ENCODE data around the gene PDE4D. TPM values are rescaled to one million over a fixed set of nuclear protein-coding genes. Genes with fewer than 3 reads are reported as not detected.

PDE4D gene
- total RNA-seq, 1 experiment from 2014 or later, result 2.4 TPM

DNA sequence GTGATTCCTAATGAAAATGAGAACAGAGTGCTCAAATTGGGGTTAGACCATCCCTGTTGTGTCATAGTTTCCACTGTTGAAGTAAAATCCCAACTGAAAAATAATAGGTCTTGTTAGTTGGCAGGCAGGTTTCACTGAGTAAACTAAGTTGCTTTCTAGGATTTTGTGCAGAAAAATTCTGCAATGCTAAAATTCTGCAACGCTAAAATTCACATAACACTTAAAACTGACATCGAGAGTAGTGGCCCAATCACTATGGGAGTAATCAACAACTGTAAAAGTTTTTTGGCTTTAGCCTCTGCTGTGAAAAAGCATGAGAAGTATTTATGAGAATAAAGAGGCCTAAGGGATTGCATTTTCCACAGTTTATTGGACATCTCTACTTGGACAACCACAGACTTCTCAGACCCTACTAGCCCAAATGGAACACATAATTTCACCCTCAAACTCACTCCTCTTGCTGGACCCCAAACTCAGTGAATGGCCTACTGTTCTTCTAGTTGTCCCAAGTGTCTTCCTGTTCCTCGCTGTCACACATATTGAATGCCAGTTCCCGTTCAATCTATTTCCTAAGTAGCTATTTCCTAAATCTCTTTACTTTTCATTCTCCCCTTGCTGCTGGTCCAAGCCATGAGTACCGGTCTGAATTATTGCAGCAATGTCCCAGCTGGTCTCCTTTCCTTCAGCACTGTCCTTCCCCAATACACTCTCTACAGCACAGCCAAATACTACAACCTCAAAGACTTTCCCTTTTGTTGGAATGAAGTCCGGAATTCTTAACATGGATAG lies 355.4 kb downstream of the PDE4D start:
- intact Hi-C loops (cut with micrococcal nuclease; ENCODE audit: unreplicated experiment) (no loop called here), in situ Hi-C loops (cut with HindIII; ENCODE audit: low pct_unique_long_range_greater_than_20kb, low sequenced_read_pairs) (no loop called here)
- Histone ChIP-seq H3K4me1 (ENCODE audit: control insufficient read depth, insufficient read depth, low read length) (no peaks in the 10 kb centered on the region), H3K27ac (ENCODE audit: low read length) (no peak overlapping the region), H3K27me3 (ENCODE audit: control insufficient read depth, insufficient read depth, low read length) (no peaks in the 10 kb centered on the region), H3K9me3 (ENCODE audit: control insufficient read depth, insufficient read depth, low read depth, low read length) (no peaks in the 10 kb centered on the region), H3K4me3 (ENCODE audit: low read depth in 2 of 2, low read length in 2 of 2) (no peak overlapping the region), H3K36me3 (ENCODE audit: control insufficient read depth, insufficient read depth, low read length) (no peaks in the 10 kb centered on the region)
- no peak for ATAC-seq
- no peak for TF ChIP-seq POLR2AphosphoS5 (IDR thresholded peaks at IDR 0.05; ENCODE audit: low read depth, low read length)
- BruUV-seq (replicated peaks), result no TSS peak
- CTCF ChIA-PET, result no interaction called here
- POLR2A ChIA-PET, result no interaction called here
- DNase-seq (ENCODE audit: low read depth, low spot score), result no peak

DNA sequence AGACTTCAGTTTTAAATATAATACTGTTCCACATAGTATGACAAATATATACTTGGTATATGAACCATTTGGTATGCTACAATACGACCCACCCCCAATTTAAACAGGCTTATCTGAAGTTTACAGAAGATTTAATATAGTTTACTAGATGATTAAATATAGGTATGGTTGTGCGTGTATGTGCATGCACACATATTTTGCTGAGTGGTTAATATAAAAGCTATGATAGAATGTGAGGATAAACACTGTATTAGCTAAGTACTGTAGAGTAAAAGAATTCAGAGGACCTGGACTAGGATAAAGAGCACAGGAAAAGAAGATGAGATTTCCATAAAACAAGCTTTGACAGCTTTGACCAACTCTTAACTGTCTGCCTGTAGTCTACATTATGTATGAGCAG lies 356.7 kb downstream of the PDE4D start:
- TF ChIP-seq SIN3A (IDR thresholded peaks at IDR 0.05; ENCODE audit: borderline replicate concordance, insufficient read depth, low read depth, low read length) (no peak), POLR2AphosphoS5 (IDR thresholded peaks at IDR 0.05; ENCODE audit: low read depth, low read length) (no peak), TCF7L2 (IDR thresholded peaks at IDR 0.05; ENCODE audit: low read depth, low read length) (no peak), CTCF (IDR thresholded peaks at IDR 0.05) (no peak)
- TF ChIP-seq, protein P1, sequence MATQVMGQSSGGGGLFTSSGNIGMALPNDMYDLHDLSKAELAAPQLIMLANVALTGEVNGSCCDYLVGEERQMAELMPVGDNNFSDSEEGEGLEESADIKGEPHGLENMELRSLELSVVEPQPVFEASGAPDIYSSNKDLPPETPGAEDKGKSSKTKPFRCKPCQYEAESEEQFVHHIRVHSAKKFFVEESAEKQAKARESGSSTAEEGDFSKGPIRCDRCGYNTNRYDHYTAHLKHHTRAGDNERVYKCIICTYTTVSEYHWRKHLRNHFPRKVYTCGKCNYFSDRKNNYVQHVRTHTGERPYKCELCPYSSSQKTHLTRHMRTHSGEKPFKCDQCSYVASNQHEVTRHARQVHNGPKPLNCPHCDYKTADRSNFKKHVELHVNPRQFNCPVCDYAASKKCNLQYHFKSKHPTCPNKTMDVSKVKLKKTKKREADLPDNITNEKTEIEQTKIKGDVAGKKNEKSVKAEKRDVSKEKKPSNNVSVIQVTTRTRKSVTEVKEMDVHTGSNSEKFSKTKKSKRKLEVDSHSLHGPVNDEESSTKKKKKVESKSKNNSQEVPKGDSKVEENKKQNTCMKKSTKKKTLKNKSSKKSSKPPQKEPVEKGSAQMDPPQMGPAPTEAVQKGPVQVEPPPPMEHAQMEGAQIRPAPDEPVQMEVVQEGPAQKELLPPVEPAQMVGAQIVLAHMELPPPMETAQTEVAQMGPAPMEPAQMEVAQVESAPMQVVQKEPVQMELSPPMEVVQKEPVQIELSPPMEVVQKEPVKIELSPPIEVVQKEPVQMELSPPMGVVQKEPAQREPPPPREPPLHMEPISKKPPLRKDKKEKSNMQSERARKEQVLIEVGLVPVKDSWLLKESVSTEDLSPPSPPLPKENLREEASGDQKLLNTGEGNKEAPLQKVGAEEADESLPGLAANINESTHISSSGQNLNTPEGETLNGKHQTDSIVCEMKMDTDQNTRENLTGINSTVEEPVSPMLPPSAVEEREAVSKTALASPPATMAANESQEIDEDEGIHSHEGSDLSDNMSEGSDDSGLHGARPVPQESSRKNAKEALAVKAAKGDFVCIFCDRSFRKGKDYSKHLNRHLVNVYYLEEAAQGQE (IDR thresholded peaks at IDR 0.05; ENCODE audit: insufficient read depth in 1 of 2, low read depth in 2 of 2, low read length in 1 of 2), result no peak
- in situ Hi-C loops (cut with HindIII; ENCODE audit: low pct_unique_long_range_greater_than_20kb, low sequenced_read_pairs) (no loop called here), intact Hi-C loops (cut with micrococcal nuclease; ENCODE audit: unreplicated experiment) (no loop called here)
- Histone ChIP-seq H3K4me3 (ENCODE audit: low read depth in 2 of 2, low read length in 2 of 2) (no peak overlapping the region), H3K9me3 (ENCODE audit: control insufficient read depth, insufficient read depth, low read depth, low read length) (no peaks in the 10 kb centered on the region), H3K27ac (ENCODE audit: low read length) (no peak overlapping the region), H3K36me3 (ENCODE audit: control insufficient read depth, insufficient read depth, low read length) (no peaks in the 10 kb centered on the region), H3K4me1 (ENCODE audit: control insufficient read depth, insufficient read depth, low read length) (no peaks in the 10 kb centered on the region), H3K27me3 (ENCODE audit: control insufficient read depth, insufficient read depth, low read length) (no peaks in the 10 kb centered on the region)
- no peak for DNase-seq (ENCODE audit: low read depth, low spot score)
- POLR2A ChIA-PET, result no interaction called here
- ATAC-seq, result no peak
- CTCF ChIA-PET, result no interaction called here
- BruUV-seq (replicated peaks), result no TSS peak

GRCh38 chr5:59535561-59535960 lies 358.0 kb downstream of the PDE4D start:
- Histone ChIP-seq H3K4me1 (ENCODE audit: control insufficient read depth, insufficient read depth, low read length) (no peaks in the 10 kb centered on the region), H3K36me3 (ENCODE audit: control insufficient read depth, insufficient read depth, low read length) (no peaks in the 10 kb centered on the region), H3K27me3 (ENCODE audit: control insufficient read depth, insufficient read depth, low read length) (no peaks in the 10 kb centered on the region), H3K4me3 (ENCODE audit: low read depth in 2 of 2, low read length in 2 of 2) (no peak overlapping the region), H3K9me3 (ENCODE audit: control insufficient read depth, insufficient read depth, low read depth, low read length) (no peaks in the 10 kb centered on the region), H3K27ac (ENCODE audit: low read length) (no peak overlapping the region)
- in situ Hi-C loops (cut with HindIII; ENCODE audit: low pct_unique_long_range_greater_than_20kb, low sequenced_read_pairs) (no loop called here), intact Hi-C loops (cut with micrococcal nuclease; ENCODE audit: unreplicated experiment) (no loop called here)
- DNase-seq (ENCODE audit: low read depth, low spot score) (no peak), ATAC-seq (no peak)
- TF ChIP-seq CTCF (IDR thresholded peaks at IDR 0.05) (no peak), POLR2AphosphoS5 (IDR thresholded peaks at IDR 0.05; ENCODE audit: low read depth, low read length) (no peak), TCF7L2 (IDR thresholded peaks at IDR 0.05; ENCODE audit: low read depth, low read length) (no peak), SIN3A (IDR thresholded peaks at IDR 0.05; ENCODE audit: borderline replicate concordance, insufficient read depth, low read depth, low read length) (no peak)
- TF ChIP-seq, protein P1 (IDR thresholded peaks at IDR 0.05; ENCODE audit: insufficient read depth in 1 of 2, low read depth in 2 of 2, low read length in 1 of 2), result no peak
- ChIA-PET CTCF (no interaction called here), POLR2A (no interaction called here)
- no TSS peak for BruUV-seq (replicated peaks)
